ENCODE measurements around the gene CACNA2D4.
A peak's percentile ranks its signal among the peaks of the same experiment; 100 is the strongest.

CACNA2D4 gene

GRCh38 chr12:1842905-1843640 is 75.4 kb downstream of the CACNA2D4 start:
- DNase-seq: no peak

- DNase-seq: no peak
Measured at GRCh38 chr12:1842183-1842904, 76.1 kb downstream of the CACNA2D4 start.

- no peak for DNase-seq
Measured at GRCh38 chr12:1841586-1842182, 76.8 kb downstream of the CACNA2D4 start.

GRCh38 chr12:1840981-1841425 is 77.4 kb downstream of the CACNA2D4 start:
- DNase-seq: no peak

- no peak for DNase-seq
Measured at GRCh38 chr12:1839956-1840951, 78.2 kb downstream of the CACNA2D4 start.

GRCh38 chr12:1839464-1839863 is 79.0 kb downstream of the CACNA2D4 start:
- no peak for DNase-seq

- no peak for DNase-seq
Measured at GRCh38 chr12:1838994-1839365, 79.5 kb downstream of the CACNA2D4 start.

GRCh38 chr12:1838205-1838993 is 80.1 kb downstream of the CACNA2D4 start:
- no peak for DNase-seq

- no peak for DNase-seq
Measured at GRCh38 chr12:1837541-1838204, 80.8 kb downstream of the CACNA2D4 start.

GRCh38 chr12:1836854-1837421 is 81.5 kb downstream of the CACNA2D4 start:
- DNase-seq: no peak

GRCh38 chr12:1836241-1836803 is 82.1 kb downstream of the CACNA2D4 start:
- no peak for DNase-seq

GRCh38 chr12:1835211-1836131 is 83.0 kb downstream of the CACNA2D4 start:
- DNase-seq: no peak

GRCh38 chr12:1834186-1834925 is 84.1 kb downstream of the CACNA2D4 start:
- DNase-seq: no peak

- DNase-seq: no peak
Measured at GRCh38 chr12:1833596-1834028, 84.8 kb downstream of the CACNA2D4 start.

GRCh38 chr12:1832801-1833595 is 85.5 kb downstream of the CACNA2D4 start:
- DNase-seq: no peak

- peak; percentile 10 for DNase-seq
Measured at GRCh38 chr12:1830981-1831963, 87.2 kb downstream of the CACNA2D4 start.
